H9 (cell line): ENCODE data around the gene CAPN12. TPM values are rescaled to one million over a fixed set of nuclear protein-coding genes. Genes with fewer than 3 reads are reported as not detected.

Experiments used
- DNase-seq: peaks from one replicate; pipeline ENCODE4 v3.0.0-alpha.2; 2017
- H2AFZ ChIP-seq: one replicate; pipeline ENCODE4 v1.6.1; 2013; ENCODE audit warnings: mild to moderate bottlenecking, low read length, control low read depth, moderate library complexity
- H2AK5ac ChIP-seq: 2 replicates; pipeline ENCODE4 v1.6.1; 2013; ENCODE audit warnings: low read length, control low read depth, mixed read lengths; ENCODE audit not compliant: insufficient read length
- H2BK120ac ChIP-seq: one replicate; pipeline ENCODE4 v1.6.1; 2013; ENCODE audit warnings: low read depth, mild to moderate bottlenecking, low read length, control low read depth, inconsistent platforms; ENCODE audit not compliant: poor library complexity, severe bottlenecking
- H2BK12ac ChIP-seq: 2 replicates; pipeline ENCODE4 v1.6.1; 2013; ENCODE audit warnings: low read length, control low read depth, mixed read lengths, low read depth; ENCODE audit not compliant: insufficient read length
- H2BK15ac ChIP-seq: 2 replicates; pipeline ENCODE4 v1.6.1; 2013; ENCODE audit warnings: low read depth, low read length, control low read depth
- H2BK20ac ChIP-seq: one replicate; pipeline ENCODE4 v1.6.1; 2013; ENCODE audit warnings: low read depth, mild to moderate bottlenecking, low read length, control low read depth, inconsistent platforms; ENCODE audit not compliant: poor library complexity, severe bottlenecking
- H2BK5ac ChIP-seq: 2 replicates; pipeline ENCODE4 v1.6.1; 2013; ENCODE audit warnings: low read length, control low read depth, mixed read lengths; ENCODE audit not compliant: insufficient read length
- H3K14ac ChIP-seq: 2 replicates; pipeline ENCODE4 v1.6.1; 2013; ENCODE audit warnings: low read length, control low read depth; ENCODE audit not compliant: insufficient read depth
- H3K18ac ChIP-seq: 2 replicates; pipeline ENCODE4 v1.6.1; 2013; ENCODE audit warnings: low read depth, mild to moderate bottlenecking, mixed read lengths, low read length, control low read depth; ENCODE audit not compliant: insufficient read length
- H3K23ac ChIP-seq: 2 replicates; pipeline ENCODE4 v1.6.1; 2013; ENCODE audit warnings: low read length, control low read depth, mixed read lengths, low read depth; ENCODE audit not compliant: insufficient read length
- H3K23me2 ChIP-seq: 2 replicates; pipeline ENCODE4 v1.6.1; 2013; ENCODE audit warnings: low read depth, mild to moderate bottlenecking, mixed read lengths, low read length, control low read depth; ENCODE audit not compliant: insufficient read length, poor library complexity, severe bottlenecking
- H3K27ac ChIP-seq: 2 replicates; pipeline ENCODE4 v1.5.1; 2013; ENCODE audit warnings: low read length, control low read depth, mixed read lengths, low read depth; ENCODE audit not compliant: insufficient read length
- H3K27me3 ChIP-seq: 2 replicates; pipeline ENCODE4 v1.6.1; 2013; ENCODE audit warnings: low read length, control low read depth, inconsistent platforms; ENCODE audit not compliant: insufficient read depth
- H3K4ac ChIP-seq: 2 replicates; pipeline ENCODE4 v1.6.1; 2013; ENCODE audit warnings: low read depth, mild to moderate bottlenecking, control low read depth, inconsistent platforms, low read length, moderate library complexity
- H3K4me1 ChIP-seq: 2 replicates; pipeline ENCODE4 v1.6.1; 2013; ENCODE audit warnings: low read length, control low read depth, inconsistent platforms; ENCODE audit not compliant: insufficient read depth
- H3K4me2 ChIP-seq: 2 replicates; pipeline ENCODE4 v1.6.1; 2013; ENCODE audit warnings: low read length, control low read depth, mixed read lengths; ENCODE audit not compliant: insufficient read length, insufficient read depth
- H3K56ac ChIP-seq: 2 replicates; pipeline ENCODE4 v1.6.1; 2013; ENCODE audit warnings: low read depth, mild to moderate bottlenecking, mixed read lengths, low read length, control low read depth; ENCODE audit not compliant: insufficient read length
- H3K79me1 ChIP-seq: 2 replicates; pipeline ENCODE4 v1.6.1; 2013; ENCODE audit warnings: low read depth, mild to moderate bottlenecking, moderate library complexity, low read length, control low read depth, inconsistent platforms; ENCODE audit not compliant: insufficient read depth, poor library complexity, severe bottlenecking
- H3K79me2 ChIP-seq: 2 replicates; pipeline ENCODE4 v1.6.1; 2013; ENCODE audit warnings: low read length, control low read depth, inconsistent platforms; ENCODE audit not compliant: insufficient read depth
- H3K9ac ChIP-seq: 2 replicates; pipeline ENCODE4 v1.6.1; 2013; ENCODE audit warnings: low read length, control low read depth, mixed read lengths; ENCODE audit not compliant: insufficient read length; ENCODE audit errors: extremely low read depth
- H3K9me3 ChIP-seq: one replicate; pipeline ENCODE4 v1.6.1; 2013; ENCODE audit warnings: low read depth, low read length, inconsistent platforms; ENCODE audit not compliant: control insufficient read depth
- H3T11ph ChIP-seq: one replicate; pipeline ENCODE4 v1.6.1; 2013; ENCODE audit warnings: mild to moderate bottlenecking, low read length, control low read depth, inconsistent platforms
- H4K20me1 ChIP-seq: one replicate; pipeline ENCODE4 v1.6.1; 2013; ENCODE audit not compliant: control insufficient read depth, insufficient read length, insufficient read depth
- H4K5ac ChIP-seq: 2 replicates; pipeline ENCODE4 v1.6.1; 2013; ENCODE audit warnings: low read depth, mild to moderate bottlenecking, mixed read lengths, low read length, control low read depth; ENCODE audit not compliant: insufficient read length
- H4K8ac ChIP-seq: replicated peaks from 2 replicates; pipeline ENCODE4 v1.6.1; 2013; ENCODE audit warnings: low read length, control low read depth, mixed read lengths, low read depth; ENCODE audit not compliant: insufficient read length
- H4K91ac ChIP-seq: 2 replicates; pipeline ENCODE4 v1.6.1; 2013; ENCODE audit warnings: low read depth, mild to moderate bottlenecking, moderate library complexity, mixed read lengths, low read length, control low read depth; ENCODE audit not compliant: insufficient read length
- H3K27ac Mint-ChIP-seq, 3 experiments: 2 replicates in 2 of 3; 3 replicates in 1 of 3; pipeline ENCODE4 v1.8.0; 2020 to 2021; ENCODE audit warnings: mixed read lengths in 3 of 3, mild to moderate bottlenecking in 1 of 3, moderate library complexity in 1 of 3
- H3K27me3 Mint-ChIP-seq: 2 replicates; pipeline ENCODE4 v1.8.0; 2021; ENCODE audit warnings: low read depth, mild to moderate bottlenecking, moderate library complexity, mixed read lengths
- H3K36me3 Mint-ChIP-seq, 3 experiments: 2 replicates in 2 of 3; 3 replicates in 1 of 3; pipeline ENCODE4 v1.8.0; 2020 to 2021; ENCODE audit warnings: low read depth in 3 of 3, mixed read lengths in 3 of 3; ENCODE audit not compliant: insufficient read depth in 1 of 3
- H3K4me1 Mint-ChIP-seq, 2 experiments: 2 replicates each; pipeline ENCODE4 v1.8.0; 2020; ENCODE audit warnings: mixed read lengths in 2 of 2
- H3K4me3 Mint-ChIP-seq, 2 experiments: 2 replicates in 1 of 2; 3 replicates in 1 of 2; pipeline ENCODE4 v1.8.0; 2020 to 2021; ENCODE audit warnings: mild to moderate bottlenecking in 2 of 2, mixed read lengths in 2 of 2, moderate library complexity in 1 of 2
- H3K9me3 Mint-ChIP-seq, 2 experiments: 2 replicates in 1 of 2; 3 replicates in 1 of 2; pipeline ENCODE4 v1.8.0; 2020; ENCODE audit warnings: mild to moderate bottlenecking in 2 of 2, mixed read lengths in 2 of 2, moderate library complexity in 1 of 2
- CTCF ChIP-seq: fragments of 200-600 bp; sonication (generic); conservative IDR thresholded peaks from 3 replicates; pipeline ENCODE4 v1.8.0; 2021; ENCODE audit warnings: antibody characterized with exemption, mild to moderate bottlenecking
- WGBS: extraction: QIAGEN DNeasy Blood & Tissue Kit; methylation state at CpG from one replicate; pipeline ENCODE4 v1.1.7; 2013; ENCODE audit warnings: missing lambda C conversion rate, low lambda C conversion rate, mixed read lengths; ENCODE audit not compliant: insufficient read length; ENCODE audit errors: extremely low coverage; 5-methylcytosine and 5-hydroxymethylcytosine counted together
- total RNA-seq: library from RNA; stranded (reverse); gene quantifications from 2 replicates; pipeline ENCODE4 v1.2.1, GENCODE V29; 2021

CAPN12 gene
- total RNA-seq, 1 experiment from 2014 or later = 10.5 TPM

- H3T11ph ChIP-seq = no peak overlapping the region
- no peak overlapping the region for H3K4ac ChIP-seq
- H4K91ac ChIP-seq = no peak overlapping the region
- H3K14ac ChIP-seq = no peak overlapping the region
- Mint-ChIP-seq H3K4me3 (no peak overlapping the region), H3K27ac (peak overlapping the region; percentile 77 to 89 (median 85); a peak in 6 of 7 replicates), H3K4me1 (0 out of 4 replicates have a peak, but pooled peaks cover 0 to 2% of the 10 kb centered on the region in 2 experiments), H3K36me3 (peaks cover 50 to 87% (median 79%) of the 10 kb centered on the region in 3 experiments), H3K9me3 (no peaks in the 10 kb centered on the region; a peak in 1 of 5 replicates), H3K27me3 (no peaks in the 10 kb centered on the region; the same call in 1 of the 2 replicates)
- no peak overlapping the region for H2BK120ac ChIP-seq
- no CpG with 5 or more reads among the region's 10 CpGs for WGBS
- no peaks in the 10 kb centered on the region for H3K79me1 ChIP-seq
- H2BK15ac ChIP-seq = no peak overlapping the region
- H3K9ac ChIP-seq = no peak overlapping the region
- no peak overlapping the region for H2AK5ac ChIP-seq
- H3K56ac ChIP-seq = no peak overlapping the region
- H3K18ac ChIP-seq = no peak overlapping the region
- H2AFZ ChIP-seq = no peak overlapping the region
- H4K8ac ChIP-seq = no peak overlapping the region
- no peak overlapping the region for H3K27ac ChIP-seq
- no peak overlapping the region for H2BK5ac ChIP-seq
- H3K23ac ChIP-seq = no peak overlapping the region
- H3K79me2 ChIP-seq = no peaks in the 10 kb centered on the region
- no peak for DNase-seq
- no peak overlapping the region for H2BK20ac ChIP-seq
- no peak overlapping the region for H4K5ac ChIP-seq
- no peak overlapping the region for H2BK12ac ChIP-seq
- no peaks in the 10 kb centered on the region for H4K20me1 ChIP-seq
- H3K27me3 ChIP-seq = no peaks in the 10 kb centered on the region
- no peaks in the 10 kb centered on the region for H3K23me2 ChIP-seq
- no peaks in the 10 kb centered on the region for H3K9me3 ChIP-seq
- no peak overlapping the region for H3K4me2 ChIP-seq
- no peaks in the 10 kb centered on the region for H3K4me1 ChIP-seq
- TF ChIP-seq CTCF = no peak
Observed at GRCh38 chr19:38708413-38709024, 35.8 kb downstream of the CAPN12 start.
